SK-N-SH (cell line): ENCODE data around the gene TES. TPM values are rescaled to one million over a fixed set of nuclear protein-coding genes. Genes with fewer than 3 reads are reported as not detected.

Experiments used
- CTCF ChIA-PET: fragments of 300-600, 350-600 bp; formaldehyde crosslinking; extraction: SDS; loops from one replicate; lab custom pipeline; 2021; lab: Yijun Ruan, JAX
- POLR2A ChIA-PET: fragments of 350-600 bp; sonication (Branson Sonifier 250); formaldehyde crosslinking; extraction: SDS; loops from one replicate; lab custom pipeline; 2020; ENCODE audit warnings: antibody characterized with exemption, inconsistent platforms; lab: Yijun Ruan, JAX
- DNase-seq: peaks from one replicate; pipeline ENCODE4 v3.0.0; 2012
- H2AFZ ChIP-seq: fragments of 200-600 bp; sonication (generic); 2 replicates; pipeline ENCODE4 v1.8.1; 2016; ENCODE audit warnings: antibody characterized with exemption, mild to moderate bottlenecking, low read depth
- H3F3A ChIP-seq: fragments of 200-600 bp; sonication (generic); replicated peaks from 2 replicates; pipeline ENCODE3; 2016; ENCODE audit warnings: antibody characterized with exemption, mild to moderate bottlenecking; ENCODE audit not compliant: insufficient read depth
- H3K27ac ChIP-seq, 2 experiments: fragments of 200-500 bp in 1 of 2; fragments of 200-600 bp in 1 of 2; sonication (Bioruptor generic) in 1 of 2; sonication (generic), shearing (Covaris generic) in 1 of 2; 2 replicates each; pipeline versions ENCODE4 v1.5.1 to v1.6.1; 2014 to 2016; ENCODE audit warnings: low read depth in 2 of 2, inconsistent platforms in 1 of 2, low read length in 1 of 2, mild to moderate bottlenecking in 1 of 2, mixed read lengths in 1 of 2
- H3K27me3 ChIP-seq: fragments of 200-600 bp; sonication (generic), shearing (Covaris generic); 2 replicates; pipeline ENCODE4 v1.6.1; 2016; ENCODE audit warnings: mixed run types; ENCODE audit not compliant: insufficient read depth
- H3K36me3 ChIP-seq, 2 experiments: fragments of 200-500 bp in 1 of 2; fragments of 200-600 bp in 1 of 2; sonication (Bioruptor generic) in 1 of 2; sonication (generic) in 1 of 2; replicated peaks in 1 of 2; 2 replicates each; pipeline versions ENCODE3 to v1.5.1; 2014 to 2016; ENCODE audit warnings: low read length in 1 of 2, mild to moderate bottlenecking in 1 of 2; ENCODE audit not compliant: insufficient read depth in 2 of 2, control insufficient read depth in 1 of 2
- H3K4me1 ChIP-seq, 2 experiments: fragments of 200-500 bp in 1 of 2; fragments of 200-600 bp in 1 of 2; sonication (Bioruptor generic) in 1 of 2; sonication (generic), shearing (Covaris generic) in 1 of 2; 2 replicates each; pipeline versions ENCODE4 v1.5.1 to v1.6.1; 2014 to 2016; ENCODE audit warnings: low read depth in 1 of 2, low read length in 1 of 2, mixed run types in 1 of 2; ENCODE audit not compliant: insufficient read depth in 2 of 2, control insufficient read depth in 1 of 2
- H3K4me2 ChIP-seq: fragments of 200-600 bp; sonication (generic), shearing (Covaris generic); 2 replicates; pipeline ENCODE4 v1.6.1; 2017; ENCODE audit warnings: mixed run types
- H3K4me3 ChIP-seq, 2 experiments: fragments of 200-500 bp in 1 of 2; fragments of 200-600 bp in 1 of 2; sonication (Bioruptor generic) in 1 of 2; sonication (generic), shearing (Covaris generic) in 1 of 2; 2 replicates each; pipeline versions ENCODE4 v1.5.1 to v1.8.1; 2014 to 2016; ENCODE audit warnings: low read depth in 2 of 2, inconsistent platforms in 1 of 2, low read length in 1 of 2, mild to moderate bottlenecking in 1 of 2, mixed read lengths in 1 of 2, moderate library complexity in 1 of 2
- H3K79me2 ChIP-seq: fragments of 200-600 bp; sonication (generic); 2 replicates; pipeline ENCODE4 v1.8.1; 2017; ENCODE audit warnings: mild to moderate bottlenecking; ENCODE audit not compliant: insufficient read depth
- H3K9ac ChIP-seq: fragments of 200-600 bp; sonication (generic); 2 replicates; pipeline ENCODE4 v1.6.1; 2017; ENCODE audit warnings: mixed run types
- H3K9me2 ChIP-seq: fragments of 200-600 bp; sonication (generic); 2 replicates; pipeline ENCODE4 v1.6.1; 2017; ENCODE audit warnings: mixed run types
- H3K9me3 ChIP-seq: fragments of 200-600 bp; sonication (generic); 2 replicates; pipeline ENCODE4 v1.6.1; 2017; ENCODE audit warnings: mixed run types, mild to moderate bottlenecking, moderate library complexity
- H4K20me1 ChIP-seq: fragments of 200-600 bp; sonication (generic); 2 replicates; pipeline ENCODE4 v1.6.1; 2017; ENCODE audit warnings: mild to moderate bottlenecking, mixed run types; ENCODE audit not compliant: insufficient read depth
- EP300 ChIP-seq, 2 experiments: IDR thresholded peaks; 2 replicates each; pipeline versions ENCODE4 v1.4.0 to v1.6.1; 2012; ENCODE audit warnings: borderline replicate concordance in 1 of 2, low read depth in 1 of 2, low read length in 1 of 2
- FOXM1 ChIP-seq: IDR thresholded peaks from 2 replicates; pipeline ENCODE4 v1.4.0; 2012; ENCODE audit warnings: low read depth, mild to moderate bottlenecking
- IRF3 ChIP-seq: fragments of 150-350 bp; IDR thresholded peaks from 2 replicates; pipeline ENCODE4 v1.6.1; 2016; ENCODE audit warnings: mild to moderate bottlenecking, low read depth, low read length
- JUND ChIP-seq: IDR thresholded peaks from 2 replicates; pipeline ENCODE4 v1.4.0; 2012
- RCOR1 ChIP-seq: fragments of 150-350 bp; IDR thresholded peaks from 2 replicates; pipeline ENCODE4 v1.6.1; 2017; ENCODE audit warnings: antibody characterized with exemption, low read length
- RXRA ChIP-seq: IDR thresholded peaks from 2 replicates; pipeline ENCODE4 v1.4.0; 2012; ENCODE audit warnings: low read depth, mild to moderate bottlenecking, borderline replicate concordance
- SIN3A ChIP-seq: IDR thresholded peaks from 2 replicates; pipeline ENCODE4 v1.6.1; 2012; ENCODE audit warnings: low read depth, mild to moderate bottlenecking, low read length, moderate library complexity, borderline replicate concordance
- SMC3 ChIP-seq: IDR thresholded peaks from 2 replicates; pipeline ENCODE4 v1.6.1; 2012; ENCODE audit warnings: low read depth, low read length, improper control_type of control experiment
- TCF12 ChIP-seq: IDR thresholded peaks from 2 replicates; pipeline ENCODE4 v1.4.0; 2012
- ZBTB33 ChIP-seq: IDR thresholded peaks from 2 replicates; pipeline ENCODE4 v1.4.0; 2012; ENCODE audit warnings: low read depth, borderline replicate concordance
- WGBS: methylation state at CpG from one replicate; pipeline ENCODE4 v1.1.6; 2017; ENCODE audit warnings: low lambda C conversion rate; 5-methylcytosine and 5-hydroxymethylcytosine counted together
- polyA plus RNA-seq, 3 experiments: library from polyadenylated mRNA; depleted of rRNA; stranded (reverse); fragments of >200 nt; gene quantifications; 2 replicates each; pipeline ENCODE4 v1.2.3, GENCODE V29; 2012
- TF ChIP-seq, protein P1 (sequence below): fragments of 200-600 bp; sonication (generic); IDR thresholded peaks from 2 replicates; pipeline ENCODE4 v1.6.1; 2017; ENCODE audit warnings: antibody characterized with exemption, mild to moderate bottlenecking, moderate library complexity
- TF ChIP-seq, protein P2 (sequence below): IDR thresholded peaks from 2 replicates; pipeline ENCODE4 v1.6.1; 2012; ENCODE audit warnings: mild to moderate bottlenecking, low read depth, low read length, moderate library complexity

TES gene
- polyA plus RNA-seq, 1 of the 3 experiments (the other 2 are of a cell fraction): 9.5 TPM

DNA sequence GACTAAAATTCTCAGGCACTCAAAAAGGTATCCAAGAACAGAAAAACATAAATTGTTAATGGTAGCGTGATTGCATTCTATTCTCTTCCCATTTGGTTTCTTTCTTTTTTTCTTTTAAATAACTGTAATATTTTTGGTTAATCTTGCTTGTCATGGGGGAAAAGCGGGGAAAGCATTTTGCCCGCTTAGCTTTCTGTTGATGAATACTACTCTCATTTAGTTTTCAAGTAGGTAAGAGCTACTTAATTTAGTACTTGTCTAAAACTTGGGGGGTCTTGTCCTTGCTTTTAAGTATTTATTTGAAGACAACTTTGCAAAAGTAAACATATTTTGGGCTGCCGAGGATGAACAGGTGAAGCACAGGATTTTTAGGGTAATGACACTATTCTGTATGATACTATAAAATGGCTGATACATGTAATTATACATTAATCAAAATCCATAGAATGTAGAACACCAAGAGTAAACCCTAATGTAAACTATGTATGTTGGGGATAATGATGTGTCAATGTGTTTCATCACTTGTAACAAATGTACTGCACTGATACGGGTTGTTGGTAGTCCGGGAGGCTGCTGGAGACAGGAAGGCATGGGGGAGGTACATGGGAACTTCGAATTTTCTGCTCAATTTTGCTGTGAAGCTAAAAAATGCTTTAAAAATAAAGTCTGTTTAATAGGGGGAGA, 1.7 kb downstream of the TES start:
- H3K27me3 ChIP-seq: peaks cover 49% of the 10 kb centered on the region
- ChIA-PET CTCF (interaction anchor here (0.8 to 5.9 kb wide), 10 partner anchors 9 to 47 kb away, joined by 3 to 75 read pairs (median 7); no protein-coding TSS in a partner anchor), POLR2A (interaction anchor here (1.9 kb wide), 1 partner anchor 16 kb away, joined by 7 read pairs; no protein-coding TSS in a partner anchor)
- H3K36me3 ChIP-seq: no peaks in the 10 kb centered on the region
- peak overlapping the region in 1 of 2 experiments; percentile 61; a peak in 3 of 4 replicates for H3K4me3 ChIP-seq
- H3K4me1 ChIP-seq: peaks cover 0 to 37% of the 10 kb centered on the region in 2 experiments; a peak in 2 of 4 replicates
- no peaks in the 10 kb centered on the region for H3K79me2 ChIP-seq
- no peaks in the 10 kb centered on the region for H3K9me2 ChIP-seq
- H3K27ac ChIP-seq: peak overlapping the region in 1 of 2 experiments; percentile 87; a peak in 1 of 4 replicates
- no peak for DNase-seq
- no peak overlapping the region for H2AFZ ChIP-seq
- no peak overlapping the region for H3K4me2 ChIP-seq
- H3K9ac ChIP-seq: no peak overlapping the region
- H3K9me3 ChIP-seq: no peaks in the 10 kb centered on the region
- WGBS: 57% methylated on average over 7 of the region's 7 CpGs
- no peaks in the 10 kb centered on the region for H3F3A ChIP-seq
- TF ChIP-seq, protein P1, sequence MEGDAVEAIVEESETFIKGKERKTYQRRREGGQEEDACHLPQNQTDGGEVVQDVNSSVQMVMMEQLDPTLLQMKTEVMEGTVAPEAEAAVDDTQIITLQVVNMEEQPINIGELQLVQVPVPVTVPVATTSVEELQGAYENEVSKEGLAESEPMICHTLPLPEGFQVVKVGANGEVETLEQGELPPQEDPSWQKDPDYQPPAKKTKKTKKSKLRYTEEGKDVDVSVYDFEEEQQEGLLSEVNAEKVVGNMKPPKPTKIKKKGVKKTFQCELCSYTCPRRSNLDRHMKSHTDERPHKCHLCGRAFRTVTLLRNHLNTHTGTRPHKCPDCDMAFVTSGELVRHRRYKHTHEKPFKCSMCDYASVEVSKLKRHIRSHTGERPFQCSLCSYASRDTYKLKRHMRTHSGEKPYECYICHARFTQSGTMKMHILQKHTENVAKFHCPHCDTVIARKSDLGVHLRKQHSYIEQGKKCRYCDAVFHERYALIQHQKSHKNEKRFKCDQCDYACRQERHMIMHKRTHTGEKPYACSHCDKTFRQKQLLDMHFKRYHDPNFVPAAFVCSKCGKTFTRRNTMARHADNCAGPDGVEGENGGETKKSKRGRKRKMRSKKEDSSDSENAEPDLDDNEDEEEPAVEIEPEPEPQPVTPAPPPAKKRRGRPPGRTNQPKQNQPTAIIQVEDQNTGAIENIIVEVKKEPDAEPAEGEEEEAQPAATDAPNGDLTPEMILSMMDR: no peak
- TF ChIP-seq RXRA (no peak), ZBTB33 (no peak), IRF3 (no peak), SIN3A (no peak), EP300 (IDR thresholded peaks at IDR 0.05; ENCODE audit: borderline replicate concordance in 1 of 2, low read depth in 1 of 2, low read length in 1 of 2) (no peak), RCOR1 (no peak), TCF12 (no peak), FOXM1 (no peak), SMC3 (no peak), JUND (no peak)
- TF ChIP-seq, protein P2, sequence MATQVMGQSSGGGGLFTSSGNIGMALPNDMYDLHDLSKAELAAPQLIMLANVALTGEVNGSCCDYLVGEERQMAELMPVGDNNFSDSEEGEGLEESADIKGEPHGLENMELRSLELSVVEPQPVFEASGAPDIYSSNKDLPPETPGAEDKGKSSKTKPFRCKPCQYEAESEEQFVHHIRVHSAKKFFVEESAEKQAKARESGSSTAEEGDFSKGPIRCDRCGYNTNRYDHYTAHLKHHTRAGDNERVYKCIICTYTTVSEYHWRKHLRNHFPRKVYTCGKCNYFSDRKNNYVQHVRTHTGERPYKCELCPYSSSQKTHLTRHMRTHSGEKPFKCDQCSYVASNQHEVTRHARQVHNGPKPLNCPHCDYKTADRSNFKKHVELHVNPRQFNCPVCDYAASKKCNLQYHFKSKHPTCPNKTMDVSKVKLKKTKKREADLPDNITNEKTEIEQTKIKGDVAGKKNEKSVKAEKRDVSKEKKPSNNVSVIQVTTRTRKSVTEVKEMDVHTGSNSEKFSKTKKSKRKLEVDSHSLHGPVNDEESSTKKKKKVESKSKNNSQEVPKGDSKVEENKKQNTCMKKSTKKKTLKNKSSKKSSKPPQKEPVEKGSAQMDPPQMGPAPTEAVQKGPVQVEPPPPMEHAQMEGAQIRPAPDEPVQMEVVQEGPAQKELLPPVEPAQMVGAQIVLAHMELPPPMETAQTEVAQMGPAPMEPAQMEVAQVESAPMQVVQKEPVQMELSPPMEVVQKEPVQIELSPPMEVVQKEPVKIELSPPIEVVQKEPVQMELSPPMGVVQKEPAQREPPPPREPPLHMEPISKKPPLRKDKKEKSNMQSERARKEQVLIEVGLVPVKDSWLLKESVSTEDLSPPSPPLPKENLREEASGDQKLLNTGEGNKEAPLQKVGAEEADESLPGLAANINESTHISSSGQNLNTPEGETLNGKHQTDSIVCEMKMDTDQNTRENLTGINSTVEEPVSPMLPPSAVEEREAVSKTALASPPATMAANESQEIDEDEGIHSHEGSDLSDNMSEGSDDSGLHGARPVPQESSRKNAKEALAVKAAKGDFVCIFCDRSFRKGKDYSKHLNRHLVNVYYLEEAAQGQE: no peak
- no peaks in the 10 kb centered on the region for H4K20me1 ChIP-seq
